ENCODE measurements around the gene FAM171A1. TPM values are rescaled to one million over a fixed set of nuclear protein-coding genes. Genes with fewer than 3 reads are reported as not detected.

FAM171A1 gene
- total RNA-seq, 1 donor from 2014 or later: 73.6 TPM

- Mint-ChIP-seq H3K27ac (no peak overlapping the region), H3K27me3 (ENCODE audit: low read depth) (no peaks in the 10 kb centered on the region)
- DNase-seq (ENCODE audit: low spot score in 2 of 2, unreplicated experiment in 2 of 2): no peak
These were observed 156.9 kb downstream of the FAM171A1 start for GRCh38 chr10:15214237-15214636.

GRCh38 chr10:15213461-15213861 is 157.6 kb downstream of the FAM171A1 start:
- Mint-ChIP-seq H3K9me3 (no peaks in the 10 kb centered on the region), H3K36me3 (peaks cover 32% of the 10 kb centered on the region), H3K27ac (no peak overlapping the region), H3K4me1 (no peaks in the 10 kb centered on the region), H3K27me3 (ENCODE audit: low read depth) (no peaks in the 10 kb centered on the region), H3K4me3 (no peak overlapping the region)
- no peak for DNase-seq (ENCODE audit: low spot score in 2 of 2, unreplicated experiment in 2 of 2)
- TF ChIP-seq, protein P1, sequence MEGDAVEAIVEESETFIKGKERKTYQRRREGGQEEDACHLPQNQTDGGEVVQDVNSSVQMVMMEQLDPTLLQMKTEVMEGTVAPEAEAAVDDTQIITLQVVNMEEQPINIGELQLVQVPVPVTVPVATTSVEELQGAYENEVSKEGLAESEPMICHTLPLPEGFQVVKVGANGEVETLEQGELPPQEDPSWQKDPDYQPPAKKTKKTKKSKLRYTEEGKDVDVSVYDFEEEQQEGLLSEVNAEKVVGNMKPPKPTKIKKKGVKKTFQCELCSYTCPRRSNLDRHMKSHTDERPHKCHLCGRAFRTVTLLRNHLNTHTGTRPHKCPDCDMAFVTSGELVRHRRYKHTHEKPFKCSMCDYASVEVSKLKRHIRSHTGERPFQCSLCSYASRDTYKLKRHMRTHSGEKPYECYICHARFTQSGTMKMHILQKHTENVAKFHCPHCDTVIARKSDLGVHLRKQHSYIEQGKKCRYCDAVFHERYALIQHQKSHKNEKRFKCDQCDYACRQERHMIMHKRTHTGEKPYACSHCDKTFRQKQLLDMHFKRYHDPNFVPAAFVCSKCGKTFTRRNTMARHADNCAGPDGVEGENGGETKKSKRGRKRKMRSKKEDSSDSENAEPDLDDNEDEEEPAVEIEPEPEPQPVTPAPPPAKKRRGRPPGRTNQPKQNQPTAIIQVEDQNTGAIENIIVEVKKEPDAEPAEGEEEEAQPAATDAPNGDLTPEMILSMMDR (IDR thresholded peaks at IDR 0.05; ENCODE audit: unreplicated experiment): no peak

More at GRCh38 chr10:15214237-15214636, 156.9 kb downstream of the FAM171A1 start:
- Mint-ChIP-seq H3K4me3 (no peak overlapping the region), H3K36me3 (peaks cover 34% of the 10 kb centered on the region), H3K9me3 (no peaks in the 10 kb centered on the region), H3K4me1 (no peaks in the 10 kb centered on the region)
- TF ChIP-seq, protein P1 (IDR thresholded peaks at IDR 0.05; ENCODE audit: unreplicated experiment): no peak

DNA sequence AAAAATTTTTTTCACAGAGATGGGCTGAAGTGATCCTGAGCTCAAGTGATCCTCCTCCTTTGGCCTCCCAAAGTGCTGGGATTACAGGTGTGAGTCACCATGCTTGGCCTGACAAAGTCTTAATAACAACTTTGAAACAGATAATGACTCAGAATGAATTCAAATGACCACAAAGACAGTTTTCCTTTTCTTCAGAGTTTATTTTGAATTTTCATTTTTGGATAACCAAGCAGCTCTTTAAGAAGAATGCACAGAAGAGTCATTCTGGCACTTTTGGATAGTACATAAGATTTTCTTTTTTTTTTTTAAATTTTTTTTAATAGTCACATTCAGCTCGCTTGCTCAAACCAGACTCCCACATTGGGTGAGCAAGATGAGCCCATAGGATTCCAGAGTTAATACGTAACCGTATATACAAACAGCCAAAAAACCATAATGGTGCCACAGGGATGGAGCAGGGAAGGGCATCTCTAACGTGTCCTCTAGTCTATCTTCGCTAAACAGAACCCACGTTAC is 159.6 kb downstream of the FAM171A1 start:
- Mint-ChIP-seq H3K27me3 (ENCODE audit: low read depth) (no peaks in the 10 kb centered on the region), H3K36me3 (peaks cover 30% of the 10 kb centered on the region), H3K4me1 (no peaks in the 10 kb centered on the region), H3K27ac (no peak overlapping the region), H3K4me3 (no peak overlapping the region), H3K9me3 (no peaks in the 10 kb centered on the region)
- TF ChIP-seq, protein P1 (IDR thresholded peaks at IDR 0.05; ENCODE audit: unreplicated experiment): no peak
- DNase-seq (ENCODE audit: low spot score in 2 of 2, unreplicated experiment in 2 of 2): no peak

GRCh38 chr10:15210521-15210920 is 160.6 kb downstream of the FAM171A1 start:
- Mint-ChIP-seq H3K27ac (no peak overlapping the region), H3K27me3 (ENCODE audit: low read depth) (no peaks in the 10 kb centered on the region), H3K4me3 (no peak overlapping the region), H3K4me1 (no peaks in the 10 kb centered on the region), H3K36me3 (peaks cover 38% of the 10 kb centered on the region), H3K9me3 (no peaks in the 10 kb centered on the region)
- DNase-seq (ENCODE audit: low spot score in 2 of 2, unreplicated experiment in 2 of 2): no peak
- TF ChIP-seq, protein P1 (IDR thresholded peaks at IDR 0.05; ENCODE audit: unreplicated experiment): no peak

DNA sequence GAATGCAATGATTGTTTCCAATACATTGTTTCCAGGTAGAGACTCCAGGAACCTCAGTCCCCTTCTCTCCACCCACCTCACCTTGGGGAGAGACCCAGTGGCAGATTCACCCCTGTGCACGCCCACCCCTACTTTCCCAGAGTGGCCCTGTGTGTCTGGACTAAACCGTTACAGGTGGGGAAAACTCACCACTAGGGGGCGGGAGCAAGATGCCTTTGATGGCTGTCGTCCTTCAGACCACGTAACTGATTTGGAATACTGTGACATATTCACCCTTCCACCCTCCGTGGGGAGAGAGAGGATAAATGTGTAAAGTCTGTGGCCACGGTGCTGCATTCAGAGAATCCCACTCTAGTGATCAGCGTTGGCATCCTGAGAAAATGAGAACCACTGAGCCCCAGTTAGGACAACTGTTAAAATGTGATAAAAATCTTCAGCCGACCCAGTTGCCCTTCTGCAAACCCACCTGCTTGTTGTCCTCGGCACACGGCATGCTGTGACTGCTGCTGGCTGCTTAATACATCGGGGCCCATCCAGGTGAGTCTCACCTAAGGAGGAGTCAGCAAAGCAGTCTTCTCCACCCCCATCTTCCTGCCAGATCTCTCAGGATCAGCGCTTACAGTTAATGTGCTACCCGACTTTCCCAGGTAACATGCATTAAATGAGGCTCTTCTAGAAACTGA is 161.1 kb downstream of the FAM171A1 start:
- peaks cover under 1% of the 10 kb centered on the region for H3K4me1 Mint-ChIP-seq
- no peaks in the 10 kb centered on the region for H3K9me3 Mint-ChIP-seq
- DNase-seq (ENCODE audit: low spot score in 2 of 2, unreplicated experiment in 2 of 2): peak; percentile 60 to 78
- H3K4me3 Mint-ChIP-seq: no peak overlapping the region
- TF ChIP-seq, protein P1 (IDR thresholded peaks at IDR 0.05; ENCODE audit: unreplicated experiment): peak; percentile 92
- no peaks in the 10 kb centered on the region for H3K27me3 Mint-ChIP-seq (ENCODE audit: low read depth)
- no peak overlapping the region for H3K27ac Mint-ChIP-seq
- peaks cover 38% of the 10 kb centered on the region for H3K36me3 Mint-ChIP-seq

Data from mesothelial cell of epicardium (in vitro differentiated cells).